ENCODE measurements around the gene CCSER1.

Gene CCSER1

GRCh38 chr4:91630054-91630453 is 1502.9 kb downstream of the CCSER1 start:
- H3K36me3 ChIP-seq (ENCODE audit: insufficient read depth, low read length), result no peaks in the 10 kb centered on the region
- ATAC-seq (ENCODE audit: insufficient read depth, low read depth) (no peak), DNase-seq (no peak)
- no peak overlapping the region for H3K9ac ChIP-seq (ENCODE audit: low read depth, low read length)
- H3K4me3 ChIP-seq (ENCODE audit: low read depth in 1 of 2, low read length in 2 of 2), result no peak overlapping the region
- no peak overlapping the region for H3K4me2 ChIP-seq (ENCODE audit: insufficient read depth, low read length)
- no peaks in the 10 kb centered on the region for H3K27me3 ChIP-seq (ENCODE audit: insufficient read depth, low read length, poor library complexity)
- no peak overlapping the region for H3K27ac ChIP-seq (ENCODE audit: low read length)
- H4K20me1 ChIP-seq (ENCODE audit: insufficient read depth, low read length), result no peaks in the 10 kb centered on the region
- H3K79me2 ChIP-seq (ENCODE audit: insufficient read depth, low read length), result no peaks in the 10 kb centered on the region
- no peak for TF ChIP-seq CTCF (IDR thresholded peaks at IDR 0.05; ENCODE audit: borderline replicate concordance, extremely low read depth, low read length, poor library complexity, severe bottlenecking)
- TF ChIP-seq EZH2 (IDR thresholded peaks at IDR 0.05; ENCODE audit: borderline replicate concordance, low read depth, low read length, severe bottlenecking), result no peak
- H3K4me1 ChIP-seq (ENCODE audit: insufficient read depth, low read length), result no peaks in the 10 kb centered on the region
- no peaks in the 10 kb centered on the region for H3K9me3 ChIP-seq (ENCODE audit: insufficient read depth, low read length, severe bottlenecking)
- no peak overlapping the region for H2AFZ ChIP-seq (ENCODE audit: low read depth, low read length)

GRCh38 chr4:91630764-91631163 is 1503.6 kb downstream of the CCSER1 start:
- H3K4me1 ChIP-seq (ENCODE audit: insufficient read depth, low read length), result no peaks in the 10 kb centered on the region
- no peaks in the 10 kb centered on the region for H4K20me1 ChIP-seq (ENCODE audit: insufficient read depth, low read length)
- no peak overlapping the region for H3K9ac ChIP-seq (ENCODE audit: low read depth, low read length)
- TF ChIP-seq CTCF (IDR thresholded peaks at IDR 0.05; ENCODE audit: borderline replicate concordance, extremely low read depth, low read length, poor library complexity, severe bottlenecking), result no peak
- TF ChIP-seq EZH2 (IDR thresholded peaks at IDR 0.05; ENCODE audit: borderline replicate concordance, low read depth, low read length, severe bottlenecking), result no peak
- no peaks in the 10 kb centered on the region for H3K36me3 ChIP-seq (ENCODE audit: insufficient read depth, low read length)
- H3K4me3 ChIP-seq (ENCODE audit: low read depth in 1 of 2, low read length in 2 of 2), result no peak overlapping the region
- no peak for ATAC-seq (ENCODE audit: insufficient read depth, low read depth)
- no peak overlapping the region for H2AFZ ChIP-seq (ENCODE audit: low read depth, low read length)
- no peaks in the 10 kb centered on the region for H3K79me2 ChIP-seq (ENCODE audit: insufficient read depth, low read length)
- H3K27ac ChIP-seq (ENCODE audit: low read length), result no peak overlapping the region
- no peaks in the 10 kb centered on the region for H3K27me3 ChIP-seq (ENCODE audit: insufficient read depth, low read length, poor library complexity)
- H3K4me2 ChIP-seq (ENCODE audit: insufficient read depth, low read length), result no peak overlapping the region
- DNase-seq, result no peak
- H3K9me3 ChIP-seq (ENCODE audit: insufficient read depth, low read length, severe bottlenecking), result no peaks in the 10 kb centered on the region

GRCh38 chr4:91631335-91631734 is 1504.1 kb downstream of the CCSER1 start:
- TF ChIP-seq CTCF (IDR thresholded peaks at IDR 0.05; ENCODE audit: borderline replicate concordance, extremely low read depth, low read length, poor library complexity, severe bottlenecking), result no peak
- no peak for TF ChIP-seq EZH2 (IDR thresholded peaks at IDR 0.05; ENCODE audit: borderline replicate concordance, low read depth, low read length, severe bottlenecking)

GRCh38 chr4:91636083-91636482 is 1508.9 kb downstream of the CCSER1 start:
- Histone ChIP-seq H3K36me3 (ENCODE audit: insufficient read depth, low read length) (no peaks in the 10 kb centered on the region), H3K27ac (ENCODE audit: low read length) (no peak overlapping the region), H3K4me2 (ENCODE audit: insufficient read depth, low read length) (no peak overlapping the region), H4K20me1 (ENCODE audit: insufficient read depth, low read length) (no peaks in the 10 kb centered on the region), H2AFZ (ENCODE audit: low read depth, low read length) (no peak overlapping the region), H3K79me2 (ENCODE audit: insufficient read depth, low read length) (no peaks in the 10 kb centered on the region), H3K4me1 (ENCODE audit: insufficient read depth, low read length) (no peaks in the 10 kb centered on the region), H3K9me3 (ENCODE audit: insufficient read depth, low read length, severe bottlenecking) (no peaks in the 10 kb centered on the region), H3K4me3 (ENCODE audit: low read depth in 1 of 2, low read length in 2 of 2) (no peak overlapping the region), H3K9ac (ENCODE audit: low read depth, low read length) (no peak overlapping the region), H3K27me3 (ENCODE audit: insufficient read depth, low read length, poor library complexity) (no peaks in the 10 kb centered on the region)
- no peak for TF ChIP-seq CTCF (IDR thresholded peaks at IDR 0.05; ENCODE audit: borderline replicate concordance, extremely low read depth, low read length, poor library complexity, severe bottlenecking)
- no peak for TF ChIP-seq EZH2 (IDR thresholded peaks at IDR 0.05; ENCODE audit: borderline replicate concordance, low read depth, low read length, severe bottlenecking)
- ATAC-seq (ENCODE audit: insufficient read depth, low read depth) (no peak), DNase-seq (no peak)

More at GRCh38 chr4:91631335-91631734, 1504.1 kb downstream of the CCSER1 start:
- ATAC-seq (ENCODE audit: insufficient read depth, low read depth) (no peak), DNase-seq (no peak)
- Histone ChIP-seq H3K27ac (ENCODE audit: low read length) (no peak overlapping the region), H4K20me1 (ENCODE audit: insufficient read depth, low read length) (no peaks in the 10 kb centered on the region), H3K9ac (ENCODE audit: low read depth, low read length) (no peak overlapping the region), H2AFZ (ENCODE audit: low read depth, low read length) (no peak overlapping the region), H3K36me3 (ENCODE audit: insufficient read depth, low read length) (no peaks in the 10 kb centered on the region), H3K4me1 (ENCODE audit: insufficient read depth, low read length) (no peaks in the 10 kb centered on the region), H3K79me2 (ENCODE audit: insufficient read depth, low read length) (no peaks in the 10 kb centered on the region), H3K9me3 (ENCODE audit: insufficient read depth, low read length, severe bottlenecking) (no peaks in the 10 kb centered on the region), H3K4me3 (ENCODE audit: low read depth in 1 of 2, low read length in 2 of 2) (no peak overlapping the region), H3K27me3 (ENCODE audit: insufficient read depth, low read length, poor library complexity) (no peaks in the 10 kb centered on the region), H3K4me2 (ENCODE audit: insufficient read depth, low read length) (no peak overlapping the region)
